ENCODE data around the gene OSER1. TPM values are rescaled to one million over a fixed set of nuclear protein-coding genes. Genes with fewer than 3 reads are reported as not detected.

Gene OSER1
- total RNA-seq, 4 donors from 2014 or later = 41.2 to 49.6 (median 46.8) TPM

DNA sequence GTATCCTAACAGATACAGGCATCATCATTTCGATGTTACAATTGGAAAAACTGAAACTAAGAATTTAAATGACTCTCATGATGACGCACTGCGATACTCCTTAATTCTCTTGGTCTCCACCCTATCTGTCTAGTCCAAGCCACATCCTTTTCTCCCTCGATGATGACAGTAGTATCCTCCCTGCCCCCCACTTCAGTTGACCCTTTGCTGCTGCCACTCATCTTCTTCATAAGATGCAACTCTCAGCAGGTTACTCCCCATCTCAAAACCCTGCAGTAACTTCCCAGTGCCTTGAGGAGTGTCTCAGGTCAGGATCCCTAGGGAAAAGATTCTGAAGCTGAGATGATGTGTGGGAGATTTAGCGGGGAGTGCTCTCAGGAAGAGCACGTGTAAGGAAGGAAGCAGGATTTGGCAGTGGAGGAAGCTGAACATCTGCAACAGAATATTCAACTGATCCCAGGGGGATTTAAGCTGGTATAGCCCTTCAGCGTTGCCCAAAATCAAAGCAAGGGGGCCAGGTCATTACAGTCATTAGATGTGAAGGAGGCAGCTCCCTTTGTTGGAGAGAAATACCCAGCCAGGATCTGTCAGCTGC, 39.7 kb downstream of the OSER1 start:
- H3K4me3 ChIP-seq (ENCODE audit: low read depth, poor library complexity, severe bottlenecking) = no peak overlapping the region
- DNase-seq (ENCODE audit: low spot score in 2 of 2) = no peak
- TF ChIP-seq, protein P1, sequence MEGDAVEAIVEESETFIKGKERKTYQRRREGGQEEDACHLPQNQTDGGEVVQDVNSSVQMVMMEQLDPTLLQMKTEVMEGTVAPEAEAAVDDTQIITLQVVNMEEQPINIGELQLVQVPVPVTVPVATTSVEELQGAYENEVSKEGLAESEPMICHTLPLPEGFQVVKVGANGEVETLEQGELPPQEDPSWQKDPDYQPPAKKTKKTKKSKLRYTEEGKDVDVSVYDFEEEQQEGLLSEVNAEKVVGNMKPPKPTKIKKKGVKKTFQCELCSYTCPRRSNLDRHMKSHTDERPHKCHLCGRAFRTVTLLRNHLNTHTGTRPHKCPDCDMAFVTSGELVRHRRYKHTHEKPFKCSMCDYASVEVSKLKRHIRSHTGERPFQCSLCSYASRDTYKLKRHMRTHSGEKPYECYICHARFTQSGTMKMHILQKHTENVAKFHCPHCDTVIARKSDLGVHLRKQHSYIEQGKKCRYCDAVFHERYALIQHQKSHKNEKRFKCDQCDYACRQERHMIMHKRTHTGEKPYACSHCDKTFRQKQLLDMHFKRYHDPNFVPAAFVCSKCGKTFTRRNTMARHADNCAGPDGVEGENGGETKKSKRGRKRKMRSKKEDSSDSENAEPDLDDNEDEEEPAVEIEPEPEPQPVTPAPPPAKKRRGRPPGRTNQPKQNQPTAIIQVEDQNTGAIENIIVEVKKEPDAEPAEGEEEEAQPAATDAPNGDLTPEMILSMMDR (IDR thresholded peaks at IDR 0.05) = no peak
- TF ChIP-seq POLR2A (IDR thresholded peaks at IDR 0.05) = no peak
- whole genome bisulfite sequencing, 2 donors = 50 to 55% methylated on average over 7 of the region's 7 CpGs
- intact Hi-C loops (cut with DNase I; ENCODE audit: low total_unique reads) = no loop called here

DNA sequence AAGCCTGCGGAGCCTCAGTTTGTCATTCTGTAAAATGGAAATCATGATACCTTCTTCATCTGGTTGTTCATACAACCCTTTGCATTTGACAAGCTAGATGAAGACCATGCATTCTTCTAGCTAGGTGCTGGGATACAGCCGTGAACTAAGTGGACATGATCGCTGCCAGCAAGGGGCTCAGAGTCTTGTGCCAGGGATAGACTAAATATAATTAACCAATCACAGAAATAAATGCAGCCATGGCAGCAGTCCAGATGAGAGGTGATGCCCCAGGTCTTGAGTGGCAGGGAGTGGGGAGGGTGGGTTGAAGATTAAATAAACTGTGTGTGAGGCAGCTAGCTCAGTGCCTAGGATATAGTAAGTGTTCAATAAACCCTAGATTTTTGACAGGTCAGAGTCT, 42.8 kb downstream of the OSER1 start:
- DNase-seq (ENCODE audit: low spot score in 2 of 2) = no peak
- no peak overlapping the region for H3K4me3 ChIP-seq (ENCODE audit: low read depth, poor library complexity, severe bottlenecking)
- 92 to 93% methylated on average over 3 of the region's 3 CpGs for WGBS, 2 donors
- intact Hi-C loops (cut with DNase I; ENCODE audit: low total_unique reads) = no loop called here
- TF ChIP-seq, protein P1 (IDR thresholded peaks at IDR 0.05) = no peak
- no peak for TF ChIP-seq POLR2A (IDR thresholded peaks at IDR 0.05)

DNA sequence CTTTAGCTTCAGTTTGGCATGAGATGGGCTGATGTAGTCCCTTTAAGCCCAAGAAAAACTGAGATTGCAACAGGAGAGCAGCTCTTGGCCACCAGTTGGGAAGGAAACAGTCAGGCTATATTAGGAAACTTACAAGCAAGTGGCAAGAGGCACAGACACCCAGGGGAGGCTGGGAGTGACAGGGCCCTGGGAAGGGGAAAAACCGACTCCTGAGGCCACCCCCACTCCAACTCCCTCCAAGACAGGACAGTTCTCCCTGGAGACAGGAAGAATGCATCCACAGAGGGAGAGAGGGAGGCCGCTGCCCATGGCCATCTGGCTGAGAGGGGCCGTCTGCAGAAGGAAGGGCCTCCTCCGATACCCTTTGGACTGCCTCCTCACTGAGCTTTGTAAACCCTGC, 44.1 kb downstream of the OSER1 start:
- TF ChIP-seq, protein P1 (IDR thresholded peaks at IDR 0.05) = no peak
- TF ChIP-seq POLR2A (IDR thresholded peaks at IDR 0.05) = no peak
- 37 to 46% methylated on average over 4 of the region's 4 CpGs for WGBS, 2 donors
- no peak for DNase-seq (ENCODE audit: low spot score in 2 of 2)
- no peak overlapping the region for H3K4me3 ChIP-seq (ENCODE audit: low read depth, poor library complexity, severe bottlenecking)
- intact Hi-C loops (cut with DNase I; ENCODE audit: low total_unique reads) = no loop called here

DNA sequence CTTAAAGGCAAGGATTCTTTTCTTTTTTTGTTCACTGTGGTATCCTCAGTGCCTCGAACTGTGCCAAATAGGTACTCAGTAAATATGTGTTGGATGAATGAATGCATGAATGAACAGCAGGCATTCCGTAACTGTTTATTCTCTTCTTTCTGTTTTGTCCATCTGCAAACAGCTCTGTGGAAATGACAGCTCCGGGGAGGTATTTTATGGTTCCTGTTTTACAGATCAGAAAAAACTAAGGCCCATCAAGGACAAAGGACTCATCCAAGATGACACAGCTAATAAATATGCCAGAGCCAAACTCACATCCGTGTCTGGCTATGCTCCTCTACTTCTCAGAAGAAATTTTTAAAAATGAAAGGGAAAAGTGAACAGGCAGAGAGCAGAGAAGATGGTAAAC, 44.6 kb downstream of the OSER1 start:
- intact Hi-C loops (cut with DNase I; ENCODE audit: low total_unique reads) = no loop called here
- TF ChIP-seq, protein P1 (IDR thresholded peaks at IDR 0.05) = no peak
- no peak for TF ChIP-seq POLR2A (IDR thresholded peaks at IDR 0.05)
- H3K4me3 ChIP-seq (ENCODE audit: low read depth, poor library complexity, severe bottlenecking) = no peak overlapping the region
- DNase-seq (ENCODE audit: low spot score in 2 of 2) = no peak
- 47 to 50% methylated on average over 4 of the region's 4 CpGs for WGBS, 2 donors

DNA sequence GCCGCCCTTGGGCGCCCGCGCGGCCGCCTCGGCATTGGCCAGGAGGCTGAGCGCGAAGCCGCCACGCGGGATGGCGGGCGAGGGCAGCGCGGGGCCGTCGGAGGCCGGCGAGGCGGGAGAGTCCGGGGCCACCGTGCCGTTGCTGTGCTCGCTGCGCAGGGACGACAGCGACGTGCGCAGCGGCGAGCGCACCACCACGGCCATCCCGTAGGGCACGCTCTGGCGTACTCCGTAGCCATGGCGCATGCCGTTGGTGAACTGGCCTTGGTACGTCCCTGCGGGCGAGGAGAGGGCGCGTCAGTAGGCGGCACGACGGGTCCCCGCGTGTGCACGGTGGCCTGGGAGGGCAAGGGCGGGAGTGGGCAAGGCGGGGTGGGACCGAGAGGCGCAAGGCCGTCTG, 50.4 kb downstream of the OSER1 start:
- no peak for DNase-seq (ENCODE audit: low spot score in 2 of 2)

More for the DNA sequence above, 50.4 kb downstream of the OSER1 start:
- WGBS, 2 donors = 72 to 77% methylated on average over 27 to 29 of the region's 56 CpGs
- TF ChIP-seq, protein P1 (IDR thresholded peaks at IDR 0.05) = no peak
- TF ChIP-seq POLR2A (IDR thresholded peaks at IDR 0.05) = no peak
- H3K4me3 ChIP-seq (ENCODE audit: low read depth, poor library complexity, severe bottlenecking) = no peak overlapping the region
- intact Hi-C loops (cut with DNase I; ENCODE audit: low total_unique reads) = no loop called here

Data from lower leg skin (tissue), 4 donors.